ENCODE measurements around the gene RAB11FIP3. TPM values are rescaled to one million over a fixed set of nuclear protein-coding genes. Genes with fewer than 3 reads are reported as not detected.

The RAB11FIP3 gene
- total and polyA plus RNA-seq, 9 of the 15 experiments (the other 6 are each of a cell fraction or from before 2014, with no cell fraction given) = 0.46 to 13.1 (median 4.3) TPM

- Histone ChIP-seq H3K4me3 (no peak overlapping the region), H3K4me1 (replicated peaks in 1 of 2; ENCODE audit: control insufficient read depth in 2 of 2, insufficient read depth in 2 of 2, low read length in 2 of 2) (peaks cover 0 to 24% of the 10 kb centered on the region in 2 experiments; a peak in 4 of 5 replicates), H3K79me2 (ENCODE audit: control insufficient read depth, insufficient read depth, low read length) (no peaks in the 10 kb centered on the region), H3K27ac (ENCODE audit: extremely low read depth, low read depth, low read length) (no peak overlapping the region), H3K9ac (ENCODE audit: insufficient read depth in 1 of 2, low read depth in 2 of 2, low read length in 2 of 2) (peak overlapping the region in 1 of 2 experiments; percentile 70; a peak in 2 of 4 replicates), H3K36me3 (ENCODE audit: control insufficient read depth, insufficient read depth, low read length) (no peaks in the 10 kb centered on the region), H4K20me1 (replicated peaks; ENCODE audit: control insufficient read depth, insufficient read depth, low read length) (no peaks in the 10 kb centered on the region), H3K27me3 (ENCODE audit: control insufficient read depth in 2 of 2, insufficient read depth in 2 of 2, low read length in 2 of 2) (no peaks in the 10 kb centered on the region), H3K9me1 (ENCODE audit: control insufficient read depth, insufficient read depth, low read length) (no peaks in the 10 kb centered on the region), H3K9me3 (replicated peaks; ENCODE audit: control insufficient read depth, insufficient read depth, low read depth, low read length) (no peaks in the 10 kb centered on the region), H3K4me2 (ENCODE audit: insufficient read depth, low read length) (no peak overlapping the region), H2AFZ (ENCODE audit: low read depth, low read length) (no peak overlapping the region)
- WGBS (ENCODE audit: insufficient coverage, low coverage, missing lambda C conversion rate) = 66% methylated on average over 18 of the region's 18 CpGs
- DNase-seq (ENCODE audit: extremely low read depth in 1 of 4, low spot score in 3 of 4) = no peak
- BruUV-seq (replicated peaks) = no TSS peak
- in situ Hi-C loops (cut with MboI) = no loop called here
- FAIRE-seq = no peak
- peak; percentile 44; the same call in 2 of the 3 replicates for ATAC-seq
- CTCF ChIA-PET (ENCODE audit: low intra/inter-chr PET ratio) = no interaction called here
- POLR2A ChIA-PET = interaction anchor here (0.8 to 1.0 kb wide), 3 partner anchors 9 to 18 kb away, joined by 3 read pairs; no protein-coding TSS in a partner anchor
- TF ChIP-seq MCM5 (IDR thresholded peaks at IDR 0.05; ENCODE audit: low read depth) (no peak), ZNF609 (CRISPR knock-in tag; IDR thresholded peaks at IDR 0.05; ENCODE audit: borderline replicate concordance) (no peak), ZBTB33 (CRISPR knock-in tag; IDR thresholded peaks at IDR 0.05) (peak; percentile 37; the same call in 1 of the 2 replicates), PRDM10 (IDR thresholded peaks at IDR 0.05; ENCODE audit: partially characterized antibody) (peak; percentile 6)
- intact Hi-C loops (cut with micrococcal nuclease) = no loop called here
Measured at GRCh38 chr16:508884-509736, 83.7 kb downstream of the RAB11FIP3 start.

Measured in K562 (cell line).